Common myeloid progenitor, CD34-positive (primary cell): ENCODE measurements around the gene CARMIL1.

Experiments used
- CTCF ChIA-PET: fragments of 350-600 bp; sonication (Branson Sonifier 250); formaldehyde crosslinking; loops from one replicate; lab custom pipeline; 2021; ENCODE audit warnings: antibody characterized with exemption; lab: Charles Lee
- POLR2A ChIA-PET: fragments of 350-600 bp; sonication (Branson Sonifier 250); formaldehyde crosslinking; loops from one replicate; lab custom pipeline; 2021; ENCODE audit warnings: antibody characterized with exemption; lab: Charles Lee
- DNase-seq, 3 donors: peaks; one replicate each; pipeline versions ENCODE4 v3.0.0 to v3.0.0-alpha.2; 2013
- H3K27ac ChIP-seq, 2 experiments: 1 replicate in 1 of 2; 2 replicates in 1 of 2; pipeline ENCODE4 v1.7.0; 2013; ENCODE audit warnings: inconsistent platforms in 2 of 2, low read length in 2 of 2, mild to moderate bottlenecking in 2 of 2, low read depth in 1 of 2, moderate library complexity in 1 of 2; ENCODE audit not compliant: severe bottlenecking in 2 of 2, insufficient read depth in 1 of 2, poor library complexity in 1 of 2
- H3K27me3 ChIP-seq, 5 experiments: replicated peaks in 2 of 5; 1 replicate in 3 of 5; 2 replicates in 2 of 5; pipeline versions ENCODE4 v1.6.1 to v1.7.0; 2013; ENCODE audit warnings: low read length in 4 of 5, mild to moderate bottlenecking in 2 of 5, moderate library complexity in 2 of 5, inconsistent platforms in 1 of 5; ENCODE audit not compliant: insufficient read depth in 5 of 5, control insufficient read depth in 4 of 5
- H3K36me3 ChIP-seq, 4 experiments: 1 replicate in 2 of 4; 2 replicates in 2 of 4; pipeline versions ENCODE4 v1.6.1 to v1.7.0; 2013; ENCODE audit warnings: low read length in 3 of 4, control low read depth in 1 of 4, mild to moderate bottlenecking in 1 of 4; ENCODE audit not compliant: control insufficient read depth in 4 of 4, insufficient read depth in 4 of 4
- H3K4me1 ChIP-seq, 4 experiments: 1 replicate in 3 of 4; 2 replicates in 1 of 4; pipeline versions ENCODE4 v1.6.1 to v1.7.1; 2013; ENCODE audit warnings: low read length in 3 of 4, mild to moderate bottlenecking in 3 of 4, control low read depth in 1 of 4, inconsistent platforms in 1 of 4, moderate library complexity in 1 of 4; ENCODE audit not compliant: control insufficient read depth in 4 of 4, insufficient read depth in 4 of 4; ENCODE audit errors: control extremely low read depth in 1 of 4
- H3K4me3 ChIP-seq, 7 experiments: 1 replicate in 4 of 7; 2 replicates in 3 of 7; pipeline versions ENCODE4 v1.5.1 to v1.7.0; 2013; ENCODE audit warnings: mild to moderate bottlenecking in 7 of 7, low read length in 6 of 7, moderate library complexity in 6 of 7, inconsistent platforms in 2 of 7, low read depth in 2 of 7, control low read depth in 1 of 7; ENCODE audit not compliant: insufficient read depth in 4 of 7, control insufficient read depth in 1 of 7; ENCODE audit errors: extremely low read depth in 1 of 7
- H3K9me3 ChIP-seq, 5 experiments: 1 replicate in 4 of 5; 2 replicates in 1 of 5; pipeline versions ENCODE4 v1.6.1 to v1.7.1; 2013; ENCODE audit warnings: low read length in 4 of 5, mild to moderate bottlenecking in 2 of 5, inconsistent platforms in 1 of 5, low read depth in 1 of 5, moderate library complexity in 1 of 5; ENCODE audit not compliant: control insufficient read depth in 4 of 5, insufficient read depth in 2 of 5; ENCODE audit errors: control extremely low read depth in 1 of 5
- WGBS: methylation state at CpG from one replicate; pipeline ENCODE4 v1.1.5; 2013; ENCODE audit not compliant: insufficient coverage; 5-methylcytosine and 5-hydroxymethylcytosine counted together

The CARMIL1 gene

DNA sequence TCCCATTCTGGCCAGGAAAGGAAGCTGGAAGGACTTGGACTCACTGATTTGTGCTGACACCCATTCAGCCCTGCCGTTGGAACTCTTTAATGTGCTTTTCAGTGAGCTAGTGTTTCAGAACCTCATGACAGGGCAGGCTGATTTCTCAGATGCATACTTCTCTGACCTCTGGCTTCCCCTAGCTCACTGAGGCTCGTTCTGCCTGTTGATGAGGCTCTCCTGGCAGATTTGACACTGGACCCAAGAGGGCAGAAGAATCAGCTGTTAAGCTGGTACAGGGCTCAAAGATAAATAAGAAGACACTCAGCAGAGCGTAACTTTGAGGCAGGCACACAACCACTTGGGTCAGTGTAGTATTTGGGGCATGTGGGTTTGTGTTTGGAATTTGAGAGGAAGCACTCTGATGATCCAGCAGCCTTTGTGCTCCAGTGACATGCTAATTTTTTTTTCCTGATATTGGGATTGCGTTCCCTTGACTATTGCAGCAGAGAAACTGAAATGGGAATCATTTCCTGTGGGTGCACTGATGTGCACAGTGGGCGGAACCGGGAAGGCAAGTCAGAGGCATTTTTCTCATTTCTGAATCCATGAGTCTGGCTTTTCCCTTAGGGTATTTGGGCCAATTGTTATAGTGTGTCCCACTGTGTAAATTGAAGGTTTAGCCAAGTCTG, 80.2 kb downstream of the CARMIL1 start:
- no peaks in the 10 kb centered on the region for H3K36me3 ChIP-seq
- CTCF ChIA-PET: no interaction called here
- POLR2A ChIA-PET: no interaction called here
- no peaks in the 10 kb centered on the region for H3K27me3 ChIP-seq
- H3K9me3 ChIP-seq: no peaks in the 10 kb centered on the region
- WGBS: 91% methylated on average over 5 of the region's 6 CpGs
- H3K4me1 ChIP-seq: peaks cover 0 to 15% (median 8%) of the 10 kb centered on the region in 4 experiments
- H3K27ac ChIP-seq: no peak overlapping the region
- no peak overlapping the region for H3K4me3 ChIP-seq
- DNase-seq: no peak

- no CpG with 5 or more reads among the region's 2 CpGs for WGBS
- Histone ChIP-seq H3K27me3 (no peaks in the 10 kb centered on the region), H3K4me3 (no peak overlapping the region), H3K4me1 (peaks cover 0 to 16% (median 9%) of the 10 kb centered on the region in 4 experiments), H3K9me3 (no peaks in the 10 kb centered on the region), H3K27ac (no peak overlapping the region), H3K36me3 (no peaks in the 10 kb centered on the region)
- POLR2A ChIA-PET: no interaction called here
- CTCF ChIA-PET: no interaction called here
- DNase-seq: no peak
Observed at GRCh38 chr6:25359891-25360290, 80.7 kb downstream of the CARMIL1 start.

GRCh38 chr6:25360621-25361020, 81.4 kb downstream of the CARMIL1 start:
- no peak overlapping the region for H3K4me3 ChIP-seq
- POLR2A ChIA-PET: no interaction called here
- H3K27ac ChIP-seq: no peak overlapping the region
- H3K4me1 ChIP-seq: peaks cover 0 to 16% (median 9%) of the 10 kb centered on the region in 4 experiments
- no peaks in the 10 kb centered on the region for H3K36me3 ChIP-seq
- no peak for DNase-seq
- no peaks in the 10 kb centered on the region for H3K27me3 ChIP-seq
- no peaks in the 10 kb centered on the region for H3K9me3 ChIP-seq
- CTCF ChIA-PET: no interaction called here
- WGBS: no CpG with 5 or more reads among the region's 1 CpG

- Histone ChIP-seq H3K27me3 (no peaks in the 10 kb centered on the region), H3K36me3 (no peaks in the 10 kb centered on the region), H3K9me3 (no peaks in the 10 kb centered on the region), H3K27ac (no peak overlapping the region), H3K4me1 (peaks cover 6 to 36% (median 24%) of the 10 kb centered on the region in 4 experiments), H3K4me3 (peak overlapping the region in 1 of 7 experiments; percentile 40)
- ChIA-PET POLR2A (interaction anchor here (0.7 kb wide), 1 partner anchor 737 kb away, joined by 3 read pairs; no protein-coding TSS in a partner anchor), CTCF (interaction anchor here (0.9 to 1.6 kb wide), 3 partner anchors 11 to 21 kb away, joined by 3 to 7 read pairs (median 3); no protein-coding TSS in a partner anchor)
- peak in 2 of 3 donors; percentile 34 to 49 for DNase-seq
- WGBS: 0% methylated on average over 2 of the region's 2 CpGs
Observed at GRCh38 chr6:25363427-25363826, 84.3 kb downstream of the CARMIL1 start.

- 100% methylated on average over 3 of the region's 5 CpGs for WGBS
Observed at GRCh38 chr6:25365154-25365553, 86.0 kb downstream of the CARMIL1 start.

DNA sequence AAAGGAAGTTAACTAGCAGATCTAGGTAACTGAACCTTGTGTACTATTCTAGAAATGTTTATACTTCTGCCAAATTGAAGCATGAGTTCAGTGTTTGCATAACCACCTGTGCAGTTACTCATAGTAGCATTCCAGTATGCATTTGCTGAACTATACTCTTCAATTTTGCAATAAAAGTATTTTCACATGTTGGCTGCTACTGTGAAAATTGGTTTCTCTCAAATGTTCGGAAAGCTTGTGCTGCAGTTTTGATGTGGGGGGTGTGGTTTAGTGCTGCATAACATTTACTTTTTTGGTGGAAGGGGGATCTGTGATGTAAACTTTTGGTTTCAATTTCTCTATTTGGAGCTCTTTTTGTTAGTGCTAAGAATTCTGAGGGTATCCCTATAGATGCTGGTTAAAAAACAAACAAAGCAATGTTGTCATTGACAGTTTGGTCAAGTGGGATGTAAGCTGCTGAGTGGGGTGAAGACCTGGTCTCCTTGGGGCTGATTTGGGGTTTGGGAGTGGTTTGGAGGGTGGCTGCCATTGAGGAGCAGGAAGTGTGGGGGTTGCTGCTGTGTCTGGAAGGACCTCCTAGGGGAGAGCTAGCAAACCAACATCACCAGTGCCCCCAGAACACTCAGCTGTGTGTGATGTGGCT, 87.8 kb downstream of the CARMIL1 start:
- DNase-seq: peak; percentile 28 to 71 (median 66)
- Histone ChIP-seq H3K27ac (peak overlapping the region in 1 of 2 experiments; percentile 67), H3K4me1 (peaks cover 15 to 55% (median 39%) of the 10 kb centered on the region in 4 experiments), H3K9me3 (no peaks in the 10 kb centered on the region), H3K4me3 (peak overlapping the region in 5 of 7 experiments; percentile 42 to 68 (median 54)), H3K36me3 (no peaks in the 10 kb centered on the region), H3K27me3 (no peaks in the 10 kb centered on the region)
- WGBS: 14% methylated on average over 1 of the region's 1 CpG
- ChIA-PET POLR2A (no interaction called here), CTCF (interaction anchor here (1.0 to 1.8 kb wide), 6 partner anchors 10 to 120 kb away, joined by 3 to 5 read pairs (median 3); no protein-coding TSS in a partner anchor)

More at GRCh38 chr6:25365154-25365553, 86.0 kb downstream of the CARMIL1 start:
- DNase-seq: no peak
- H3K9me3 ChIP-seq: no peaks in the 10 kb centered on the region
- POLR2A ChIA-PET: interaction anchor here (0.6 kb wide), 1 partner anchor 492 kb away, joined by 3 read pairs; no protein-coding TSS in a partner anchor
- peaks cover 15 to 50% (median 38%) of the 10 kb centered on the region in 4 experiments for H3K4me1 ChIP-seq
- H3K4me3 ChIP-seq: no peak overlapping the region
- CTCF ChIA-PET: interaction anchor here (2.1 kb wide), 1 partner anchor 12 kb away, joined by 7 read pairs; no protein-coding TSS in a partner anchor
- no peak overlapping the region for H3K27ac ChIP-seq
- H3K36me3 ChIP-seq: no peaks in the 10 kb centered on the region
- H3K27me3 ChIP-seq: no peaks in the 10 kb centered on the region
